PC-3 (cell line): ENCODE measurements around the gene LGALS4. TPM values are rescaled to one million over a fixed set of nuclear protein-coding genes. Genes with fewer than 3 reads are reported as not detected.

ENCODE experiments used
- ATAC-seq: fragments of 200-7000 bp; cut with Tn5 transposase; 2 replicates; pipeline ENCODE4 v1.9.1; 2020; ENCODE audit warnings: mild to moderate bottlenecking, moderate library complexity
- BruUV-seq: library from RNA; stranded (reverse); fragments of 400-500 nt; replicated peaks from 2 replicates; lab custom pipeline; 2021; lab: Mats Ljungman, UMichigan
- CTCF ChIA-PET: fragments of 300-600 bp; sonication (Branson Sonifier 250); formaldehyde crosslinking; loops from one replicate; lab custom pipeline; 2022; ENCODE audit warnings: antibody characterized with exemption; lab: Charles Lee
- POLR2A ChIA-PET: fragments of 300-600 bp; sonication (Branson Sonifier 250); formaldehyde crosslinking; loops from one replicate; lab custom pipeline; 2022; ENCODE audit warnings: antibody characterized with exemption; ENCODE audit not compliant: unreplicated experiment; lab: Charles Lee
- DNase-seq: peaks from one replicate; pipeline ENCODE4 v3.0.0-alpha.2; 2015
- H2AFZ ChIP-seq: fragments of 300-600 bp; sonication (generic); 2 replicates; pipeline ENCODE4 v1.6.0; 2016; ENCODE audit warnings: antibody characterized with exemption, low read length
- H3F3A ChIP-seq: fragments of 300-600 bp; sonication (generic); one replicate; pipeline ENCODE4 v1.6.0; 2017; ENCODE audit warnings: antibody characterized with exemption, low read length, control low read depth, mild to moderate bottlenecking; ENCODE audit not compliant: unreplicated experiment
- H3K27ac ChIP-seq: fragments of 300-600 bp; sonication (generic); 2 replicates; pipeline ENCODE4 v1.5.1; 2016; ENCODE audit warnings: mild to moderate bottlenecking, low read length
- H3K27me3 ChIP-seq: fragments of 300-600 bp; sonication (generic); 2 replicates; pipeline ENCODE4 v1.6.1; 2016; ENCODE audit warnings: low read length, mixed read lengths
- H3K36me3 ChIP-seq: fragments of 300-600 bp; sonication (generic); 2 replicates; pipeline ENCODE4 v1.6.1; 2016; ENCODE audit warnings: low read depth, mixed run types, low read length, mixed read lengths
- H3K4me1 ChIP-seq: fragments of 300-600 bp; sonication (generic); 2 replicates; pipeline ENCODE4 v1.5.1; 2016; ENCODE audit warnings: low read length; ENCODE audit not compliant: insufficient read depth
- H3K4me2 ChIP-seq: fragments of 300-600 bp; sonication (generic); 2 replicates; pipeline ENCODE4 v1.6.0; 2016; ENCODE audit warnings: low read length
- H3K4me3 ChIP-seq: fragments of 300-600 bp; sonication (generic); 2 replicates; pipeline ENCODE4 v1.5.1; 2016; ENCODE audit warnings: mild to moderate bottlenecking, low read length, mixed read lengths
- H3K79me2 ChIP-seq: fragments of 300-600 bp; sonication (generic); 2 replicates; pipeline ENCODE4 v1.6.1; 2017; ENCODE audit warnings: low read length, mixed read lengths
- H3K9ac ChIP-seq: fragments of 300-600 bp; sonication (generic); 2 replicates; pipeline ENCODE4 v1.6.0; 2016; ENCODE audit warnings: mild to moderate bottlenecking, low read length
- H3K9me2 ChIP-seq: fragments of 300-600 bp; sonication (generic); replicated peaks from 2 replicates; pipeline ENCODE4 v1.6.1; 2016; ENCODE audit warnings: mixed run types, low read length, mixed read lengths
- H3K9me3 ChIP-seq: fragments of 300-600 bp; sonication (generic); 2 replicates; pipeline ENCODE4 v1.6.1; 2016; ENCODE audit warnings: low read length, mixed read lengths
- H4K20me1 ChIP-seq: fragments of 300-600 bp; sonication (generic); 2 replicates; pipeline ENCODE4 v1.6.1; 2016; ENCODE audit warnings: low read length, mixed read lengths
- EZH2 ChIP-seq: fragments of 300-600 bp; sonication (generic); IDR thresholded peaks from one replicate; pipeline ENCODE4 v1.6.1; 2017; ENCODE audit warnings: antibody characterized with exemption, mild to moderate bottlenecking, low read length; ENCODE audit not compliant: unreplicated experiment
- EZH2phosphoT487 ChIP-seq: fragments of 300-600 bp; sonication (generic); IDR thresholded peaks from 2 replicates; pipeline ENCODE4 v1.6.1; 2018; ENCODE audit warnings: mild to moderate bottlenecking, antibody characterized with exemption, low read length, borderline replicate concordance
- intact Hi-C: fragments of 100-400 bp; cut with micrococcal nuclease; formaldehyde crosslinking; loops from 2 replicates; pipeline ENCODE4 v1.9.0; 2023
- total RNA-seq: library from RNA; depleted of rRNA; stranded (reverse); fragments of >200 nt; gene quantifications from 2 replicates; pipeline ENCODE4 v1.2.3, GENCODE V29; 2014
- TF ChIP-seq, protein P1 (sequence below): fragments of 300-600 bp; sonication (generic); conservative IDR thresholded peaks from 2 replicates; pipeline ENCODE4 v1.5.1; 2017; ENCODE audit warnings: antibody characterized with exemption, low read depth, mild to moderate bottlenecking, low read length

LGALS4 gene
- total RNA-seq, 1 experiment from 2014 or later: 0.51 TPM

GRCh38 chr19:38803543-38803942 is 9.2 kb downstream of the LGALS4 start:
- ATAC-seq (no peak), DNase-seq (no peak)
- ChIA-PET CTCF (no interaction called here), POLR2A (no interaction called here)
- H3K9me2 ChIP-seq: no peaks in the 10 kb centered on the region
- no peak overlapping the region for H3K4me2 ChIP-seq
- H3K79me2 ChIP-seq: no peaks in the 10 kb centered on the region
- no TSS peak for BruUV-seq
- no peaks in the 10 kb centered on the region for H4K20me1 ChIP-seq
- H3K27me3 ChIP-seq: no peaks in the 10 kb centered on the region
- TF ChIP-seq, protein P1, sequence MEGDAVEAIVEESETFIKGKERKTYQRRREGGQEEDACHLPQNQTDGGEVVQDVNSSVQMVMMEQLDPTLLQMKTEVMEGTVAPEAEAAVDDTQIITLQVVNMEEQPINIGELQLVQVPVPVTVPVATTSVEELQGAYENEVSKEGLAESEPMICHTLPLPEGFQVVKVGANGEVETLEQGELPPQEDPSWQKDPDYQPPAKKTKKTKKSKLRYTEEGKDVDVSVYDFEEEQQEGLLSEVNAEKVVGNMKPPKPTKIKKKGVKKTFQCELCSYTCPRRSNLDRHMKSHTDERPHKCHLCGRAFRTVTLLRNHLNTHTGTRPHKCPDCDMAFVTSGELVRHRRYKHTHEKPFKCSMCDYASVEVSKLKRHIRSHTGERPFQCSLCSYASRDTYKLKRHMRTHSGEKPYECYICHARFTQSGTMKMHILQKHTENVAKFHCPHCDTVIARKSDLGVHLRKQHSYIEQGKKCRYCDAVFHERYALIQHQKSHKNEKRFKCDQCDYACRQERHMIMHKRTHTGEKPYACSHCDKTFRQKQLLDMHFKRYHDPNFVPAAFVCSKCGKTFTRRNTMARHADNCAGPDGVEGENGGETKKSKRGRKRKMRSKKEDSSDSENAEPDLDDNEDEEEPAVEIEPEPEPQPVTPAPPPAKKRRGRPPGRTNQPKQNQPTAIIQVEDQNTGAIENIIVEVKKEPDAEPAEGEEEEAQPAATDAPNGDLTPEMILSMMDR: no peak
- TF ChIP-seq EZH2: no peak
- no peak for TF ChIP-seq EZH2phosphoT487
- H3K4me3 ChIP-seq: no peak overlapping the region
- no peak overlapping the region for H2AFZ ChIP-seq
- H3K9ac ChIP-seq: no peak overlapping the region
- H3K27ac ChIP-seq: no peak overlapping the region
- no peaks in the 10 kb centered on the region for H3F3A ChIP-seq
- H3K36me3 ChIP-seq: no peaks in the 10 kb centered on the region
- no peaks in the 10 kb centered on the region for H3K9me3 ChIP-seq
- peaks cover 12% of the 10 kb centered on the region for H3K4me1 ChIP-seq
- intact Hi-C loops: no loop called here

DNA sequence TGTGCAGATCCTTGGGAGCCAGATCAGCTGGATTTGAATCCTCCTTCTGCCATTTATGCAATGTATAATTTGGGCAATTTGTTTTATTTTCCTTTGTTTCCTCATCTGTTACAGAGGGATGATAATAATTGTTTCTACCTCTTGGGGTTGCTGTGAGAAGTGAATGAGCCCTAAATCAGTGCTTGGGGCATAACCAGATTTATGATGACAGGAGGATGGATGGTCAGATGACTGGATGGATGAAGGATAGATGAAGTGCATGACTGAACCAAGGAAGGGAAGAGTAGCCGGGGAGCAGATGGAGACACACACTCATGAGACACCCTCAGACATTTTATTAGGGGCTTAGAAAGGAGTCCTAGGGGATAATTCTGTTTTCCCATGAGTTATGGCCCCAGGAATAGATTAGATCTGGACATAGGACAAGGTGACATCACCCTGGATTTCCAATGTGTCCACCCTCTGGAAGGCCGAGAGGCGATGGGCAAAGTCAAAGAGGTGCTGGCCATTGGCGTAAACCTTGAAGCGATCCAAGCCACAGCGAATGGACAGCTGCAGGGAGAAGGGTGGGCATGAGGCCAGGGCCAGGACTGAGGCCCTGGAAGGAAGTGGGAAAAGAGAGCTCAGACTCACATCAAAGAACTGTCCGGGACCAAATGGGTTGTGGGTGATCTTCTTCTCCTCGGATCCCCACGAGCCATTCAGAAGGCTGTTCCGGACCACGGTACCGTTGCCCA is 11.2 kb downstream of the LGALS4 start:
- Histone ChIP-seq H3K9ac (no peak overlapping the region), H3K4me3 (no peak overlapping the region), H3K36me3 (no peaks in the 10 kb centered on the region), H4K20me1 (no peaks in the 10 kb centered on the region), H3F3A (no peaks in the 10 kb centered on the region), H3K4me1 (peaks cover 12% of the 10 kb centered on the region), H3K9me3 (no peaks in the 10 kb centered on the region), H3K27me3 (no peaks in the 10 kb centered on the region), H3K79me2 (no peaks in the 10 kb centered on the region), H2AFZ (no peak overlapping the region), H3K27ac (no peak overlapping the region), H3K4me2 (no peak overlapping the region), H3K9me2 (no peaks in the 10 kb centered on the region)
- ChIA-PET POLR2A (no interaction called here), CTCF (no interaction called here)
- intact Hi-C loops: no loop called here
- no TSS peak for BruUV-seq
- DNase-seq: no peak
- TF ChIP-seq, protein P1: no peak
- ATAC-seq: no peak

- intact Hi-C loops: no loop called here
- TF ChIP-seq EZH2: no peak
- TF ChIP-seq, protein P1: no peak
- no peaks in the 10 kb centered on the region for H3F3A ChIP-seq
- DNase-seq (no peak), ATAC-seq (no peak)
- no peaks in the 10 kb centered on the region for H3K27me3 ChIP-seq
- no peaks in the 10 kb centered on the region for H3K9me2 ChIP-seq
- H3K4me3 ChIP-seq: no peak overlapping the region
- no peak overlapping the region for H3K4me2 ChIP-seq
- ChIA-PET POLR2A (no interaction called here), CTCF (no interaction called here)
- H3K9me3 ChIP-seq: no peaks in the 10 kb centered on the region
- no peaks in the 10 kb centered on the region for H3K79me2 ChIP-seq
- no peak overlapping the region for H3K27ac ChIP-seq
- no peak overlapping the region for H2AFZ ChIP-seq
- H4K20me1 ChIP-seq: no peaks in the 10 kb centered on the region
- peaks cover 12% of the 10 kb centered on the region for H3K4me1 ChIP-seq
- no peak overlapping the region for H3K9ac ChIP-seq
- BruUV-seq: no TSS peak
- H3K36me3 ChIP-seq: no peaks in the 10 kb centered on the region
Observed at GRCh38 chr19:38800577-38801347, 12.0 kb downstream of the LGALS4 start.
